Tibial artery (tissue), 4 donors: ENCODE measurements around the gene PLEKHG4B.

Experiments
- DNase-seq, 2 donors: peaks; one replicate each; pipeline ENCODE4 v3.0.0-alpha.2; 2019
- H3K27ac ChIP-seq, 2 donors: fragments of 200-600 bp; sonication (generic) in 1 of 2; 1 replicate in 1 of 2; 2 replicates in 1 of 2; pipeline ENCODE4 v1.5.1; 2018 to 2019; ENCODE audit warnings: mild to moderate bottlenecking in 1 of 2
- H3K27me3 ChIP-seq, 2 donors: fragments of 200-600 bp; sonication (generic) in 1 of 2; one replicate each; pipeline versions ENCODE4 v1.5.1 to v1.6.0; 2016 to 2019
- H3K36me3 ChIP-seq, 3 donors: fragments of 200-600 bp; sonication (generic) in 2 of 3; one replicate each; pipeline ENCODE4 v1.5.1; 2016 to 2019; ENCODE audit warnings: mild to moderate bottlenecking in 2 of 3
- H3K4me1 ChIP-seq, 4 donors: fragments of 200-600 bp; sonication (generic) in 2 of 4; 1 replicate in 3 of 4; 2 replicates in 1 of 4; pipeline ENCODE4 v1.5.1; 2016 to 2019
- H3K4me3 ChIP-seq, 2 donors: fragments of 200-600 bp; sonication (generic) in 1 of 2; 1 replicate in 1 of 2; 2 replicates in 1 of 2; pipeline ENCODE4 v1.5.1; 2018 to 2019; ENCODE audit warnings: mild to moderate bottlenecking in 2 of 2
- H3K9me3 ChIP-seq, 3 donors: fragments of 200-600 bp; sonication (generic) in 1 of 3; one replicate each; pipeline ENCODE4 v1.5.1; 2016 to 2019
- intact Hi-C: fragments of 100-400 bp; cut with DNase I; formaldehyde crosslinking; loops from one replicate; pipeline ENCODE4 v1.15.0; 2023; ENCODE audit warnings: low total_unique reads
- TF ChIP-seq, protein P1 (sequence below), 2 experiments: fragments of 200-600 bp in 1 of 2; fragments of 450-650 bp in 1 of 2; IDR thresholded peaks; one replicate each; pipeline ENCODE4 v1.5.1; 2017 to 2019; ENCODE audit warnings: antibody characterized with exemption in 2 of 2, mild to moderate bottlenecking in 1 of 2, moderate library complexity in 1 of 2

Gene PLEKHG4B

DNA sequence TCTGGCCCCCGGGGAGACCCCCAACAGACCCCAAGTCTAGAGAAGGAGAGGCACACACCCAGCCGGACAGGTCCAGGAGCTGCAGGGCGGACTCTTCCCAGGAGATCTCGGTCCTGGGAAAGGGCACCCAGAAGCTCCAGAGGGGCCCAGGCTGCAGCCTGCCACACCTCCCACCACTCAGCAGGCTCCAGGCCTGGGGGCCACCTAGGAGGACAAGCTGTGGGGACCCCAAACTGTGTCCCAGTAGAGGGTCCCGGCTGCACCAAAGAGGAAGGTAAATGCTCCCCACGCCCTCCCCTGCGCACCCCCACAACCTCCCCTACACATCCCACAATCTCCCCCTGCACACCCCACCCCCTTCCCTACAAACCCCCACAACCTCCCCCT, 48.5 kb downstream of the PLEKHG4B start:
- Histone ChIP-seq H3K9me3 (no peaks in the 10 kb centered on the region), H3K4me1 (no peaks in the 10 kb centered on the region), H3K27me3 (peaks cover 0 to 15% of the 10 kb centered on the region in 2 donors), H3K4me3 (no peak overlapping the region), H3K36me3 (no peaks in the 10 kb centered on the region), H3K27ac (no peak overlapping the region)
- TF ChIP-seq, protein P1, sequence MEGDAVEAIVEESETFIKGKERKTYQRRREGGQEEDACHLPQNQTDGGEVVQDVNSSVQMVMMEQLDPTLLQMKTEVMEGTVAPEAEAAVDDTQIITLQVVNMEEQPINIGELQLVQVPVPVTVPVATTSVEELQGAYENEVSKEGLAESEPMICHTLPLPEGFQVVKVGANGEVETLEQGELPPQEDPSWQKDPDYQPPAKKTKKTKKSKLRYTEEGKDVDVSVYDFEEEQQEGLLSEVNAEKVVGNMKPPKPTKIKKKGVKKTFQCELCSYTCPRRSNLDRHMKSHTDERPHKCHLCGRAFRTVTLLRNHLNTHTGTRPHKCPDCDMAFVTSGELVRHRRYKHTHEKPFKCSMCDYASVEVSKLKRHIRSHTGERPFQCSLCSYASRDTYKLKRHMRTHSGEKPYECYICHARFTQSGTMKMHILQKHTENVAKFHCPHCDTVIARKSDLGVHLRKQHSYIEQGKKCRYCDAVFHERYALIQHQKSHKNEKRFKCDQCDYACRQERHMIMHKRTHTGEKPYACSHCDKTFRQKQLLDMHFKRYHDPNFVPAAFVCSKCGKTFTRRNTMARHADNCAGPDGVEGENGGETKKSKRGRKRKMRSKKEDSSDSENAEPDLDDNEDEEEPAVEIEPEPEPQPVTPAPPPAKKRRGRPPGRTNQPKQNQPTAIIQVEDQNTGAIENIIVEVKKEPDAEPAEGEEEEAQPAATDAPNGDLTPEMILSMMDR (IDR thresholded peaks at IDR 0.05), result no peak
- intact Hi-C loops, result no loop called here
- no peak for DNase-seq

GRCh38 chr5:141211-141610, 49.2 kb downstream of the PLEKHG4B start:
- no peaks in the 10 kb centered on the region for H3K4me1 ChIP-seq
- no peak overlapping the region for H3K27ac ChIP-seq
- H3K27me3 ChIP-seq, result peaks cover 0 to 15% of the 10 kb centered on the region in 2 donors
- no peak overlapping the region for H3K4me3 ChIP-seq
- no peaks in the 10 kb centered on the region for H3K36me3 ChIP-seq
- no peaks in the 10 kb centered on the region for H3K9me3 ChIP-seq
- no peak for DNase-seq
- TF ChIP-seq, protein P1 (IDR thresholded peaks at IDR 0.05), result no peak
- intact Hi-C loops, result no loop called here

GRCh38 chr5:141761-142160, 49.8 kb downstream of the PLEKHG4B start:
- H3K4me1 ChIP-seq, result no peaks in the 10 kb centered on the region
- no peak overlapping the region for H3K27ac ChIP-seq
- TF ChIP-seq, protein P1 (IDR thresholded peaks at IDR 0.05), result no peak
- no peak overlapping the region for H3K4me3 ChIP-seq
- H3K9me3 ChIP-seq, result peaks cover 0 to 2% (median under 1%) of the 10 kb centered on the region in 3 donors
- H3K36me3 ChIP-seq, result no peaks in the 10 kb centered on the region
- peaks cover 0 to 15% of the 10 kb centered on the region in 2 donors for H3K27me3 ChIP-seq
- intact Hi-C loops, result no loop called here
- DNase-seq, result no peak

- peaks cover 0 to 15% of the 10 kb centered on the region in 2 donors for H3K27me3 ChIP-seq
- TF ChIP-seq, protein P1 (IDR thresholded peaks at IDR 0.05), result no peak
Observed at GRCh38 chr5:142246-142810, 50.4 kb downstream of the PLEKHG4B start.

DNA sequence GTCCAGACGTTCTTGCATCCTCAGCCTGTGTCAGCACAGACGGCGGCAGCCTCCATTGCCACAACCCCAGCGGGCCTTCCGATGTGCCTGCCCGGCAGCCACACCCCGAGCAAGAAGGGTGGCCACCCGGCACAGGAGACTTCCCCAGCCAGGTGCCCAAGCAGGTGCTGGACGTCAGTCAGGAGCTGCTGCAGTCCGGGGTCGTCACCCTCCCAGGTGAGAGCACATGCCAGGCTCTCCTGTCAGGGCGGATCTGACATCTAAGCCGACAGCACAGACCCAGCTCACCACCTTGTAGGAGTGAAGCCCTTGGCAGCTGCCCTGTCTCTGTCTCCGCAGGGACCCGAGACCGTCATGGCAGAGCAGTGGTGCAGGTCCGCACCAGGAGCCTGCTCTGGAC, 51.1 kb downstream of the PLEKHG4B start:
- no peak for DNase-seq
- Histone ChIP-seq H3K9me3 (peaks cover 0 to 15% (median 14%) of the 10 kb centered on the region in 3 donors), H3K36me3 (peaks cover 0 to 9% (median 0%) of the 10 kb centered on the region in 3 donors), H3K27ac (no peak overlapping the region), H3K4me3 (no peak overlapping the region), H3K4me1 (no peaks in the 10 kb centered on the region), H3K27me3 (peaks cover 0 to 15% of the 10 kb centered on the region in 2 donors)
- intact Hi-C loops, result no loop called here
- TF ChIP-seq, protein P1 (IDR thresholded peaks at IDR 0.05), result no peak

More at GRCh38 chr5:142246-142810, 50.4 kb downstream of the PLEKHG4B start:
- peaks cover 0 to 5% (median 0%) of the 10 kb centered on the region in 3 donors for H3K36me3 ChIP-seq
- H3K9me3 ChIP-seq, result peaks cover 0 to 8% (median 7%) of the 10 kb centered on the region in 3 donors
- H3K4me3 ChIP-seq, result no peak overlapping the region
- H3K4me1 ChIP-seq, result no peaks in the 10 kb centered on the region
- H3K27ac ChIP-seq, result no peak overlapping the region
- DNase-seq, result no peak
- intact Hi-C loops, result no loop called here
